Ectodermal cell (in vitro differentiated cells): Measurements from ENCODE around the gene IMPA2.

Experiments used
- H3K27ac ChIP-seq: 2 replicates; pipeline ENCODE4 v1.7.0; 2013; ENCODE audit warnings: mild to moderate bottlenecking, low read depth, low read length; ENCODE audit not compliant: insufficient read depth, poor library complexity, severe bottlenecking
- H3K27me3 ChIP-seq: 2 replicates; pipeline ENCODE4 v1.7.0; 2013; ENCODE audit warnings: mild to moderate bottlenecking, low read length; ENCODE audit not compliant: insufficient read depth, control insufficient read depth, poor library complexity, severe bottlenecking
- H3K36me3 ChIP-seq: one replicate; pipeline ENCODE4 v1.7.0; 2013; ENCODE audit warnings: low read length; ENCODE audit not compliant: control insufficient read depth, insufficient read depth
- H3K4me1 ChIP-seq: one replicate; pipeline ENCODE4 v1.7.0; 2013; ENCODE audit warnings: low read length; ENCODE audit not compliant: control insufficient read depth, insufficient read depth
- H3K4me3 ChIP-seq: 2 replicates; pipeline ENCODE4 v1.7.0; 2013; ENCODE audit warnings: low read depth, low read length, control low read depth; ENCODE audit not compliant: insufficient read depth
- H3K9me3 ChIP-seq: 2 replicates; pipeline ENCODE4 v1.7.0; 2013; ENCODE audit warnings: mild to moderate bottlenecking, low read length, moderate library complexity; ENCODE audit not compliant: control insufficient read depth
- WGBS, 2 experiments: methylation state at CpG; one replicate each; pipeline ENCODE4 v1.1.7; 2013; ENCODE audit warnings: missing lambda C conversion rate in 2 of 2; 5-methylcytosine and 5-hydroxymethylcytosine counted together

The IMPA2 gene

GRCh38 chr18:12057419-12058039 is 76.2 kb downstream of the IMPA2 start:
- no peaks in the 10 kb centered on the region for H3K9me3 ChIP-seq
- 77 to 79% methylated on average over 13 of the region's 14 CpGs for WGBS, 2 experiments
- H3K4me1 ChIP-seq: no peaks in the 10 kb centered on the region
- H3K36me3 ChIP-seq: no peaks in the 10 kb centered on the region
- no peak overlapping the region for H3K4me3 ChIP-seq
- no peaks in the 10 kb centered on the region for H3K27me3 ChIP-seq
- no peak overlapping the region for H3K27ac ChIP-seq

- Histone ChIP-seq H3K4me3 (no peak overlapping the region), H3K36me3 (no peaks in the 10 kb centered on the region), H3K9me3 (no peaks in the 10 kb centered on the region), H3K27me3 (no peaks in the 10 kb centered on the region), H3K27ac (no peak overlapping the region), H3K4me1 (no peaks in the 10 kb centered on the region)
- WGBS, 2 experiments: 88 to 91% methylated on average over 16 of the region's 16 CpGs
These were observed 78.3 kb downstream of the IMPA2 start for GRCh38 chr18:12059334-12060181.

- 84 to 86% methylated on average over 20 of the region's 20 CpGs for WGBS, 2 experiments
- H3K4me1 ChIP-seq: no peaks in the 10 kb centered on the region
These were observed 79.0 kb downstream of the IMPA2 start for GRCh38 chr18:12060182-12060870.

GRCh38 chr18:12061685-12062084 is 80.4 kb downstream of the IMPA2 start:
- no peak overlapping the region for H3K4me3 ChIP-seq
- no peak overlapping the region for H3K27ac ChIP-seq
- 90% methylated on average over 14 of the region's 14 CpGs for whole genome bisulfite sequencing, 2 experiments
- H3K4me1 ChIP-seq: no peaks in the 10 kb centered on the region
- H3K36me3 ChIP-seq: no peaks in the 10 kb centered on the region
- no peaks in the 10 kb centered on the region for H3K9me3 ChIP-seq
- H3K27me3 ChIP-seq: no peaks in the 10 kb centered on the region

More at GRCh38 chr18:12060182-12060870, 79.0 kb downstream of the IMPA2 start:
- Histone ChIP-seq H3K4me3 (no peak overlapping the region), H3K36me3 (no peaks in the 10 kb centered on the region), H3K27me3 (no peaks in the 10 kb centered on the region), H3K27ac (no peak overlapping the region), H3K9me3 (no peaks in the 10 kb centered on the region)

GRCh38 chr18:12062974-12063373 is 81.7 kb downstream of the IMPA2 start:
- Histone ChIP-seq H3K27ac (no peak overlapping the region), H3K27me3 (no peaks in the 10 kb centered on the region), H3K9me3 (no peaks in the 10 kb centered on the region), H3K4me3 (no peak overlapping the region), H3K36me3 (no peaks in the 10 kb centered on the region), H3K4me1 (no peaks in the 10 kb centered on the region)
- 79 to 81% methylated on average over 4 of the region's 4 CpGs for WGBS, 2 experiments

GRCh38 chr18:12064086-12064763 is 82.9 kb downstream of the IMPA2 start:
- Histone ChIP-seq H3K36me3 (no peaks in the 10 kb centered on the region), H3K4me3 (no peak overlapping the region), H3K9me3 (no peaks in the 10 kb centered on the region), H3K27ac (no peak overlapping the region), H3K27me3 (no peaks in the 10 kb centered on the region), H3K4me1 (no peaks in the 10 kb centered on the region)
- 90 to 91% methylated on average over 7 of the region's 7 CpGs for WGBS, 2 experiments

GRCh38 chr18:12065397-12065796 is 84.1 kb downstream of the IMPA2 start:
- 84 to 86% methylated on average over 5 of the region's 5 CpGs for WGBS, 2 experiments
- H3K36me3 ChIP-seq: no peaks in the 10 kb centered on the region
- H3K27ac ChIP-seq: no peak overlapping the region
- H3K9me3 ChIP-seq: no peaks in the 10 kb centered on the region
- H3K4me3 ChIP-seq: no peak overlapping the region
- no peaks in the 10 kb centered on the region for H3K4me1 ChIP-seq
- H3K27me3 ChIP-seq: no peaks in the 10 kb centered on the region

- no peak overlapping the region for H3K4me3 ChIP-seq
- no peaks in the 10 kb centered on the region for H3K4me1 ChIP-seq
- H3K9me3 ChIP-seq: no peaks in the 10 kb centered on the region
- H3K27ac ChIP-seq: no peak overlapping the region
- no peaks in the 10 kb centered on the region for H3K36me3 ChIP-seq
- H3K27me3 ChIP-seq: no peaks in the 10 kb centered on the region
- 96 to 97% methylated on average over 47 of the region's 47 CpGs for WGBS, 2 experiments
These were observed 85.7 kb downstream of the IMPA2 start for GRCh38 chr18:12066910-12067511.

GRCh38 chr18:12067671-12068070 is 86.4 kb downstream of the IMPA2 start:
- no peaks in the 10 kb centered on the region for H3K9me3 ChIP-seq
- no peak overlapping the region for H3K4me3 ChIP-seq
- WGBS, 2 experiments: 97% methylated on average over 26 of the region's 26 CpGs
- no peaks in the 10 kb centered on the region for H3K4me1 ChIP-seq
- no peak overlapping the region for H3K27ac ChIP-seq
- H3K36me3 ChIP-seq: no peaks in the 10 kb centered on the region
- no peaks in the 10 kb centered on the region for H3K27me3 ChIP-seq
